Measurements from ENCODE around the gene MT1G. TPM values are rescaled to one million over a fixed set of nuclear protein-coding genes. Genes with fewer than 3 reads are reported as not detected.

MT1G gene
- total RNA-seq, 2 donors from 2014 or later, result 34.7 TPM; not detected in 1

GRCh38 chr16:56632156-56632847, 35.6 kb downstream of the MT1G start, which contains the start of gene MT1M:
Gene MT1M (plus strand): TSS chr16:56632659. CDS start chr16:56632732, 73 bp downstream.
- no peaks in the 10 kb centered on the region for H3K36me3 ChIP-seq
- H3K27me3 ChIP-seq (replicated peaks; ENCODE audit: insufficient read depth), result no peaks in the 10 kb centered on the region
- no peak for TF ChIP-seq CTCF (IDR thresholded peaks at IDR 0.05)
- peak within 1 kb of the TSS; percentile 85 to 86 for H3K27ac ChIP-seq
- DNase-seq (ENCODE audit: low spot score), result no peak
- peak; percentile 50 for ATAC-seq (ENCODE audit: insufficient number of reproducible peaks, low FRiP score, low read depth)
- H3K9me3 ChIP-seq, result no peaks in the 10 kb centered on the region
- peaks cover 5 to 26% of the 10 kb centered on the region in 2 donors for H3K4me1 ChIP-seq (ENCODE audit: control insufficient read depth in 1 of 2, low read depth in 2 of 2)
- H3K4me3 ChIP-seq, result peak within 1 kb of the TSS; percentile 77

- H3K27ac ChIP-seq, result peak overlapping the region; percentile 85 to 86
- DNase-seq (ENCODE audit: low spot score), result no peak
- H3K4me3 ChIP-seq, result peak overlapping the region; percentile 77
- no peaks in the 10 kb centered on the region for H3K9me3 ChIP-seq
- H3K4me1 ChIP-seq (ENCODE audit: control insufficient read depth in 1 of 2, low read depth in 2 of 2), result peaks cover 5 to 30% of the 10 kb centered on the region in 2 donors
- no peaks in the 10 kb centered on the region for H3K27me3 ChIP-seq (replicated peaks; ENCODE audit: insufficient read depth)
- H3K36me3 ChIP-seq, result no peaks in the 10 kb centered on the region
- ATAC-seq (ENCODE audit: insufficient number of reproducible peaks, low FRiP score, low read depth), result no peak
- no peak for TF ChIP-seq CTCF (IDR thresholded peaks at IDR 0.05)
Observed at GRCh38 chr16:56631832-56632155, 36.1 kb downstream of the MT1G start.

GRCh38 chr16:56631197-56631596, 36.7 kb downstream of the MT1G start:
- no peaks in the 10 kb centered on the region for H3K36me3 ChIP-seq
- TF ChIP-seq CTCF (IDR thresholded peaks at IDR 0.05), result no peak
- peaks cover 5 to 32% of the 10 kb centered on the region in 2 donors for H3K4me1 ChIP-seq (ENCODE audit: control insufficient read depth in 1 of 2, low read depth in 2 of 2)
- no peak overlapping the region for H3K4me3 ChIP-seq
- no peaks in the 10 kb centered on the region for H3K27me3 ChIP-seq (replicated peaks; ENCODE audit: insufficient read depth)
- DNase-seq (ENCODE audit: low spot score), result no peak
- no peak for ATAC-seq (ENCODE audit: insufficient number of reproducible peaks, low FRiP score, low read depth)
- no peaks in the 10 kb centered on the region for H3K9me3 ChIP-seq
- peak overlapping the region; percentile 85 to 86 for H3K27ac ChIP-seq

GRCh38 chr16:56630134-56630533, 37.7 kb downstream of the MT1G start:
- Histone ChIP-seq H3K4me3 (no peak overlapping the region), H3K4me1 (ENCODE audit: control insufficient read depth in 1 of 2, low read depth in 2 of 2) (peaks cover 2 to 24% of the 10 kb centered on the region in 2 donors), H3K9me3 (no peaks in the 10 kb centered on the region), H3K36me3 (no peaks in the 10 kb centered on the region), H3K27me3 (replicated peaks; ENCODE audit: insufficient read depth) (no peaks in the 10 kb centered on the region), H3K27ac (no peak overlapping the region)
- TF ChIP-seq CTCF (IDR thresholded peaks at IDR 0.05), result no peak
- ATAC-seq (ENCODE audit: insufficient number of reproducible peaks, low FRiP score, low read depth) (no peak), DNase-seq (ENCODE audit: low spot score) (no peak)

- Histone ChIP-seq H3K27ac (peak overlapping the region in 1 of 2 donors; percentile 68), H3K4me3 (no peak overlapping the region), H3K27me3 (replicated peaks; ENCODE audit: insufficient read depth) (no peaks in the 10 kb centered on the region), H3K4me1 (ENCODE audit: control insufficient read depth in 1 of 2, low read depth in 2 of 2) (peaks cover 0 to 18% of the 10 kb centered on the region in 2 donors), H3K9me3 (no peaks in the 10 kb centered on the region), H3K36me3 (no peaks in the 10 kb centered on the region)
- no peak for ATAC-seq (ENCODE audit: insufficient number of reproducible peaks, low FRiP score, low read depth)
- TF ChIP-seq CTCF (IDR thresholded peaks at IDR 0.05), result no peak
- no peak for DNase-seq (ENCODE audit: low spot score)
Observed at GRCh38 chr16:56629531-56629930, 38.3 kb downstream of the MT1G start.

Measured in thoracic aorta (tissue), 2 donors.